RPMI8226 (cell line): ENCODE measurements around the gene METTL3.

ENCODE experiments used
- DNase-seq: peaks from one replicate; pipeline ENCODE4 v3.0.0-alpha.2; 2015

METTL3 gene

GRCh38 chr14:21475767-21476522, 35.2 kb downstream of the METTL3 start:
- DNase-seq = no peak

GRCh38 chr14:21467616-21468015, 43.5 kb downstream of the METTL3 start:
- DNase-seq = no peak

GRCh38 chr14:21455912-21456667, 55.0 kb downstream of the METTL3 start, which contains the start of gene CHD8:
TSS of gene CHD8 (minus strand) at chr14:21456123. CDS start at chr14:21431643, 24,480 bp downstream.
- DNase-seq = peak; percentile 98

DNA sequence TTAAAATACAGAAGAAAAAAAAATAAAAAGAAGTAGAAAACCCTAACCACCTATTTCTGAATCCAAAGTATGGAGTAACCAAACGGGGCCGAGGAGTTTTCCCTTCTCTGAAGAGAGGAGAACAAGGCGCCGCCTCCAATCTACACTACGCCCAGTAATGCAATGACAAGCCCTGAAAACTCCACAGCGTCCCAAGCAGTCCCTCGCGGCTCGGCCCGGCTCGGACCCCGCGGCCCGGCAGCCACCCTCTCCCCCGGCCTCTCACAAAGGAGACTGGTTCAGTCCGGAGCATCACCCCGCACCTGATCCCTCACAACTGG, 55.6 kb downstream of the METTL3 start:
- no peak for DNase-seq

GRCh38 chr14:21454843-21455544, 56.1 kb downstream of the METTL3 start:
- peak; percentile 20 for DNase-seq

GRCh38 chr14:21449899-21450216, 61.3 kb downstream of the METTL3 start:
- no peak for DNase-seq
